ENCODE measurements around the gene ARHGAP22. TPM values are rescaled to one million over a fixed set of nuclear protein-coding genes. Genes with fewer than 3 reads are reported as not detected.

ARHGAP22 gene
- polyA plus RNA-seq, 1 of the 3 experiments (the other 2 are of a cell fraction) = 12.4 TPM

- no peak for DNase-seq
- Histone ChIP-seq H3K4me2 (no peak overlapping the region), H3K36me3 (replicated peaks in 1 of 2; ENCODE audit: control insufficient read depth in 1 of 2, insufficient read depth in 2 of 2, low read length in 1 of 2) (peaks cover 0 to 22% of the 10 kb centered on the region in 2 experiments), H3K27me3 (ENCODE audit: insufficient read depth) (no peaks in the 10 kb centered on the region), H3F3A (replicated peaks; ENCODE audit: insufficient read depth) (no peaks in the 10 kb centered on the region), H3K9me2 (no peaks in the 10 kb centered on the region), H3K9ac (no peak overlapping the region), H3K27ac (ENCODE audit: low read depth in 2 of 2, low read length in 1 of 2) (peak overlapping the region in 1 of 2 experiments; percentile 50; a peak in 1 of 4 replicates), H3K79me2 (ENCODE audit: insufficient read depth) (peaks cover 41% of the 10 kb centered on the region; the same call in 1 of the 2 replicates), H3K4me1 (ENCODE audit: control insufficient read depth in 1 of 2, insufficient read depth in 2 of 2, low read depth in 1 of 2, low read length in 1 of 2) (peaks cover 0 to 8% of the 10 kb centered on the region in 2 experiments; a peak in 2 of 4 replicates), H2AFZ (ENCODE audit: low read depth) (no peak overlapping the region), H3K9me3 (no peaks in the 10 kb centered on the region), H3K4me3 (ENCODE audit: low read depth in 2 of 2, low read length in 1 of 2) (no peak overlapping the region), H4K20me1 (ENCODE audit: insufficient read depth) (peaks cover 16% of the 10 kb centered on the region)
- ChIA-PET POLR2A (no interaction called here), CTCF (no interaction called here)
- TF ChIP-seq USF1 (IDR thresholded peaks at IDR 0.05; ENCODE audit: borderline replicate concordance, low read depth) (no peak), EP300 (IDR thresholded peaks at IDR 0.05; ENCODE audit: borderline replicate concordance in 1 of 2, low read depth in 1 of 2, low read length in 1 of 2) (peak in 1 of 2 experiments; percentile 84; a peak in 2 of 4 replicates), GATA2 (CRISPR knock-in tag; IDR thresholded peaks at IDR 0.05) (peak; percentile 85), TCF12 (IDR thresholded peaks at IDR 0.05) (peak; percentile 39), RCOR1 (IDR thresholded peaks at IDR 0.05; ENCODE audit: low read length) (peak; percentile 47; the same call in 1 of the 2 replicates), ZBTB33 (IDR thresholded peaks at IDR 0.05; ENCODE audit: borderline replicate concordance, low read depth) (no peak), RXRA (IDR thresholded peaks at IDR 0.05; ENCODE audit: borderline replicate concordance, low read depth) (no peak), MAX (IDR thresholded peaks at IDR 0.05; ENCODE audit: low read depth) (no peak), POLR2AphosphoS5 (IDR thresholded peaks at IDR 0.05; ENCODE audit: low read depth, low read length) (no peak), USF2 (IDR thresholded peaks at IDR 0.05; ENCODE audit: borderline replicate concordance, low read depth, low read length) (no peak)
Measured at GRCh38 chr10:48485711-48486110, 119.2 kb downstream of the ARHGAP22 start.

- POLR2A ChIA-PET = no interaction called here
- H3K27me3 ChIP-seq (ENCODE audit: insufficient read depth) = no peaks in the 10 kb centered on the region
- CTCF ChIA-PET = no interaction called here
- H3F3A ChIP-seq (replicated peaks; ENCODE audit: insufficient read depth) = no peaks in the 10 kb centered on the region
- peaks cover 39% of the 10 kb centered on the region; the same call in 1 of the 2 replicates for H3K79me2 ChIP-seq (ENCODE audit: insufficient read depth)
- H3K9me2 ChIP-seq = no peaks in the 10 kb centered on the region
- H3K9me3 ChIP-seq = no peaks in the 10 kb centered on the region
- no peak overlapping the region for H3K9ac ChIP-seq
- H3K4me3 ChIP-seq (ENCODE audit: low read depth in 2 of 2, low read length in 1 of 2) = no peak overlapping the region
- no peak for DNase-seq
- no peak for TF ChIP-seq SIN3A (IDR thresholded peaks at IDR 0.05; ENCODE audit: borderline replicate concordance, low read depth, low read length)
- H3K27ac ChIP-seq (ENCODE audit: low read depth in 2 of 2, low read length in 1 of 2) = no peak overlapping the region
- H3K4me1 ChIP-seq (ENCODE audit: control insufficient read depth in 1 of 2, insufficient read depth in 2 of 2, low read depth in 1 of 2, low read length in 1 of 2) = peaks cover 0 to 16% of the 10 kb centered on the region in 2 experiments; a peak in 2 of 4 replicates
- H4K20me1 ChIP-seq (ENCODE audit: insufficient read depth) = peaks cover 13% of the 10 kb centered on the region
- H3K4me2 ChIP-seq = no peak overlapping the region
- H2AFZ ChIP-seq (ENCODE audit: low read depth) = no peak overlapping the region
- peaks cover 0 to 22% of the 10 kb centered on the region in 2 experiments for H3K36me3 ChIP-seq (replicated peaks in 1 of 2; ENCODE audit: control insufficient read depth in 1 of 2, insufficient read depth in 2 of 2, low read length in 1 of 2)
- WGBS (ENCODE audit: low lambda C conversion rate) = 95% methylated on average over 3 of the region's 3 CpGs
Measured at GRCh38 chr10:48484911-48485310, 120.0 kb downstream of the ARHGAP22 start.
